Testis (tissue), 3 donors: ENCODE results near the gene ACKR1. TPM values are rescaled to one million over a fixed set of nuclear protein-coding genes. Genes with fewer than 3 reads are reported as not detected.

Source experiments
- DNase-seq: peaks from one replicate; pipeline ENCODE4 v3.0.0-alpha.2; 2019
- H3K27ac ChIP-seq, 2 donors: fragments of 200-600 bp; sonication (generic); one replicate each; pipeline ENCODE4 v1.5.1; 2019
- H3K27me3 ChIP-seq: fragments of 200-600 bp; sonication (generic); one replicate; pipeline ENCODE4 v1.5.1; 2019
- H3K36me3 ChIP-seq: fragments of 200-600 bp; sonication (generic); one replicate; pipeline ENCODE4 v1.5.1; 2017; ENCODE audit warnings: low read depth; ENCODE audit errors: missing control alignments
- H3K4me1 ChIP-seq: fragments of 200-600 bp; sonication (generic); one replicate; pipeline ENCODE4 v1.5.1; 2019
- H3K4me3 ChIP-seq, 2 donors: fragments of 200-600 bp; sonication (generic); one replicate each; pipeline ENCODE4 v1.5.1; 2017 to 2019
- H3K9me3 ChIP-seq: fragments of 200-600 bp; sonication (generic); one replicate; pipeline ENCODE4 v1.5.1; 2017
- CTCF ChIP-seq, 3 experiments: fragments of 450-650 bp in 2 of 3; fragments of 200-600 bp in 1 of 3; sonication (generic) in 1 of 3; IDR thresholded peaks; one replicate each; pipeline ENCODE4 v1.5.1; 2016 to 2019; ENCODE audit warnings: antibody characterized with exemption in 3 of 3, mild to moderate bottlenecking in 2 of 3, moderate library complexity in 1 of 3
- POLR2A ChIP-seq: fragments of 450-650 bp; IDR thresholded peaks from one replicate; pipeline ENCODE4 v1.6.1; 2017; ENCODE audit warnings: antibody characterized with exemption, mild to moderate bottlenecking, moderate library complexity
- WGBS, 2 donors: methylation state at CpG; one replicate each; pipeline ENCODE4 v1.1.5; 2018; 5-methylcytosine and 5-hydroxymethylcytosine counted together
- intact Hi-C: fragments of 100-400 bp; cut with DNase I; formaldehyde crosslinking; loops from one replicate; pipeline ENCODE4 v1.15.1; 2023; ENCODE audit warnings: low total_unique reads
- polyA plus RNA-seq: library from polyadenylated mRNA; stranded (reverse); fragments of 350-450 nt; fragmentation: Illumina TruSeq; extraction: RNeasy Lipid Tissue Mini Kit (QIAGEN cat#74804); gene quantifications from one replicate; pipeline ENCODE4 v1.2.3, GENCODE V29; 2014; ENCODE audit warnings: low read depth, low replicate concordance; ENCODE audit not compliant: insufficient read depth
- total RNA-seq, 2 donors: library from RNA; depleted of rRNA; stranded (reverse); fragments of >200 nt; gene quantifications; one replicate each; pipeline ENCODE4 v1.2.3, GENCODE V29; 2016

The ACKR1 gene
- total and polyA plus RNA-seq, 3 donors from 2014 or later = 14.9 to 26.9 (median 16.6) TPM

- DNase-seq = peak; percentile 67
- H3K27ac ChIP-seq = no peak overlapping the region
- intact Hi-C loops = no loop called here
- no peaks in the 10 kb centered on the region for H3K27me3 ChIP-seq
- no peaks in the 10 kb centered on the region for H3K9me3 ChIP-seq
- no peak for TF ChIP-seq POLR2A
- TF ChIP-seq CTCF (IDR thresholded peaks at IDR 0.05) = peak; percentile 60 to 91 (median 72)
- no peak overlapping the region for H3K4me3 ChIP-seq
- no peaks in the 10 kb centered on the region for H3K4me1 ChIP-seq
- 13 to 18% methylated on average over 5 of the region's 5 CpGs for WGBS, 2 donors
- H3K36me3 ChIP-seq = no peaks in the 10 kb centered on the region
Measured at GRCh38 chr1:159214149-159214760, 9.6 kb downstream of the ACKR1 start.

GRCh38 chr1:159218649-159219636, 14.3 kb downstream of the ACKR1 start:
- no peak for DNase-seq
- Histone ChIP-seq H3K4me1 (no peaks in the 10 kb centered on the region), H3K36me3 (no peaks in the 10 kb centered on the region), H3K27ac (no peak overlapping the region), H3K27me3 (no peaks in the 10 kb centered on the region), H3K4me3 (no peak overlapping the region), H3K9me3 (no peaks in the 10 kb centered on the region)
- TF ChIP-seq CTCF (IDR thresholded peaks at IDR 0.05) = no peak
- no peak for TF ChIP-seq POLR2A
- intact Hi-C loops = no loop called here
- 68 to 78% methylated on average over 14 of the region's 14 CpGs for WGBS, 2 donors

- 88 to 92% methylated on average over 5 of the region's 5 CpGs for WGBS, 2 donors
- H3K9me3 ChIP-seq = no peaks in the 10 kb centered on the region
- H3K27ac ChIP-seq = no peak overlapping the region
- no peaks in the 10 kb centered on the region for H3K4me1 ChIP-seq
- intact Hi-C loops = no loop called here
- no peak overlapping the region for H3K4me3 ChIP-seq
- H3K36me3 ChIP-seq = no peaks in the 10 kb centered on the region
- no peak for DNase-seq
- no peak for TF ChIP-seq POLR2A
- TF ChIP-seq CTCF (IDR thresholded peaks at IDR 0.05) = no peak
- no peaks in the 10 kb centered on the region for H3K27me3 ChIP-seq
Measured at GRCh38 chr1:159222075-159222865, 17.6 kb downstream of the ACKR1 start.

- no peak for DNase-seq
- TF ChIP-seq POLR2A (no peak), CTCF (IDR thresholded peaks at IDR 0.05) (no peak)
- no peaks in the 10 kb centered on the region for H3K36me3 ChIP-seq
Measured at GRCh38 chr1:159223004-159223403, 18.3 kb downstream of the ACKR1 start.

More at GRCh38 chr1:159223004-159223403, 18.3 kb downstream of the ACKR1 start:
- WGBS, 2 donors = 48 to 52% methylated on average over 2 of the region's 2 CpGs
- intact Hi-C loops = no loop called here
- Histone ChIP-seq H3K4me3 (no peak overlapping the region), H3K4me1 (no peaks in the 10 kb centered on the region), H3K9me3 (no peaks in the 10 kb centered on the region), H3K27ac (no peak overlapping the region), H3K27me3 (no peaks in the 10 kb centered on the region)
